B cell (primary cell): ENCODE results near the gene FLG. TPM values are rescaled to one million over a fixed set of nuclear protein-coding genes. Genes with fewer than 3 reads are reported as not detected.

Source experiments
- ATAC-seq: fragments of 200-7000 bp; cut with Tn5 transposase; one replicate; pipeline ENCODE4 v1.10.0; 2021; ENCODE audit warnings: low read depth, mild to moderate bottlenecking, moderate number of reproducible peaks, moderate library complexity
- CTCF ChIA-PET: fragments of 350-600 bp; sonication (Branson Sonifier 250); formaldehyde crosslinking; loops from one replicate; lab custom pipeline; 2021; ENCODE audit warnings: antibody characterized with exemption, inconsistent platforms; lab: Charles Lee
- POLR2A ChIA-PET: fragments of 350-600 bp; sonication (Branson Sonifier 250); formaldehyde crosslinking; loops from one replicate; lab custom pipeline; 2021; ENCODE audit warnings: antibody characterized with exemption; lab: Charles Lee
- DNase-seq: peaks from one replicate; pipeline ENCODE4 v3.0.0; 2013
- H2AFZ ChIP-seq: 2 replicates; pipeline ENCODE4 v1.6.1; 2012; ENCODE audit warnings: mild to moderate bottlenecking, low read depth, low read length; ENCODE audit not compliant: insufficient read depth, poor library complexity, severe bottlenecking
- H3K27ac ChIP-seq, 2 donors: 1 replicate in 1 of 2; 2 replicates in 1 of 2; pipeline ENCODE4 v1.5.1; 2012 to 2013; ENCODE audit warnings: low read length in 2 of 2, mild to moderate bottlenecking in 2 of 2, moderate library complexity in 1 of 2
- H3K27me3 ChIP-seq, 4 experiments: fragments of 200-600 bp in 1 of 4; sonication (generic) in 1 of 4; replicated peaks in 1 of 4; 1 replicate in 2 of 4; 2 replicates in 2 of 4; pipeline versions ENCODE4 v1.6.1 to v1.7.0; 2013 to 2016; ENCODE audit warnings: low read length in 3 of 4, mild to moderate bottlenecking in 2 of 4, mixed read lengths in 1 of 4, moderate library complexity in 1 of 4; ENCODE audit not compliant: insufficient read depth in 4 of 4, control insufficient read depth in 3 of 4; ENCODE audit errors: control extremely low read depth in 1 of 4
- H3K36me3 ChIP-seq, 2 experiments: replicated peaks in 1 of 2; 1 replicate in 1 of 2; 2 replicates in 1 of 2; pipeline versions ENCODE4 v1.6.1 to v1.7.1; 2013; ENCODE audit warnings: low read length in 1 of 2; ENCODE audit not compliant: insufficient read depth in 2 of 2, control insufficient read depth in 1 of 2; ENCODE audit errors: control extremely low read depth in 1 of 2, extremely low read depth in 1 of 2
- H3K4me1 ChIP-seq, 2 donors: fragments of 200-600 bp in 1 of 2; sonication (generic) in 1 of 2; 1 replicate in 1 of 2; 2 replicates in 1 of 2; pipeline versions ENCODE4 v1.5.1 to v1.6.1; 2013 to 2017; ENCODE audit warnings: low read length in 2 of 2; ENCODE audit not compliant: control insufficient read depth in 2 of 2, insufficient read depth in 2 of 2
- H3K4me2 ChIP-seq: replicated peaks from 2 replicates; pipeline ENCODE3; 2012; ENCODE audit warnings: mild to moderate bottlenecking, low read depth, low read length; ENCODE audit not compliant: poor library complexity, severe bottlenecking
- H3K4me3 ChIP-seq, 5 experiments: fragments of 200-600 bp in 1 of 5; sonication (generic) in 1 of 5; 1 replicate in 3 of 5; 2 replicates in 2 of 5; pipeline versions ENCODE4 v1.5.1 to v1.7.0; 2011 to 2016; ENCODE audit warnings: low read length in 4 of 5, mild to moderate bottlenecking in 4 of 5, low read depth in 2 of 5, control low read depth in 1 of 5, moderate library complexity in 1 of 5; ENCODE audit not compliant: insufficient read depth in 1 of 5; ENCODE audit errors: control extremely low read depth in 1 of 5, extremely low read depth in 1 of 5
- H3K79me2 ChIP-seq: fragments of 200-600 bp; sonication (generic); one replicate; pipeline ENCODE4 v1.6.0; 2016; ENCODE audit warnings: low read length; ENCODE audit not compliant: control insufficient read depth, insufficient read depth
- H3K9ac ChIP-seq: fragments of 200-600 bp; sonication (generic); 2 replicates; pipeline ENCODE4 v1.6.1; 2017; ENCODE audit warnings: mild to moderate bottlenecking, low read length, moderate library complexity
- H3K9me3 ChIP-seq, 3 donors: one replicate each; pipeline versions ENCODE4 v1.6.1 to v1.7.1; 2013; ENCODE audit warnings: low read length in 2 of 3; ENCODE audit not compliant: control insufficient read depth in 2 of 3, insufficient read depth in 1 of 3; ENCODE audit errors: control extremely low read depth in 1 of 3
- H4K20me1 ChIP-seq: 2 replicates; pipeline ENCODE4 v1.6.0; 2012; ENCODE audit warnings: mild to moderate bottlenecking, low read length; ENCODE audit not compliant: insufficient read depth, control insufficient read depth, poor library complexity, severe bottlenecking
- H3K27ac Mint-ChIP-seq: one replicate; pipeline ENCODE4 v1.8.0; 2021; ENCODE audit warnings: mixed read lengths
- H3K27me3 Mint-ChIP-seq: one replicate; pipeline ENCODE4 v1.8.0; 2021; ENCODE audit warnings: mixed read lengths
- H3K4me1 Mint-ChIP-seq: one replicate; pipeline ENCODE4 v1.8.0; 2021; ENCODE audit warnings: mixed read lengths
- H3K4me3 Mint-ChIP-seq: one replicate; pipeline ENCODE4 v1.8.0; 2021; ENCODE audit warnings: mixed read lengths
- H3K9me3 Mint-ChIP-seq: one replicate; pipeline ENCODE4 v1.8.0; 2022; ENCODE audit warnings: mixed read lengths; ENCODE audit not compliant: insufficient read depth
- EZH2 ChIP-seq: IDR thresholded peaks from 2 replicates; pipeline ENCODE4 v1.6.1; 2012; ENCODE audit warnings: borderline replicate concordance, low read depth, mild to moderate bottlenecking, moderate library complexity, low read length; ENCODE audit not compliant: insufficient read depth, poor library complexity, severe bottlenecking
- WGBS: methylation state at CpG from one replicate; pipeline ENCODE4 v1.1.5; 2013; ENCODE audit warnings: missing lambda C conversion rate; ENCODE audit not compliant: insufficient coverage; 5-methylcytosine and 5-hydroxymethylcytosine counted together
- intact Hi-C: fragments of 100-400 bp; cut with micrococcal nuclease; formaldehyde crosslinking; loops from one replicate; pipeline ENCODE4 v1.10.0; 2022
- polyA plus RNA-seq: library from polyadenylated mRNA; depleted of rRNA; stranded (reverse); fragments of >200 nt; gene quantifications from 2 replicates; pipeline ENCODE4 v1.2.3, GENCODE V29; 2012
- total RNA-seq, 2 donors: library from RNA; stranded (reverse); fragments of 120-200 nt in 1 of 2; gene quantifications; 1 replicate in 1 of 2; 2 replicates in 1 of 2; pipeline versions ENCODE4 v1.2.3 to v1.2.4, GENCODE V29; 2013 to 2022
- TF ChIP-seq, protein P1 (sequence below): fragments of 200-600 bp; IDR thresholded peaks from one replicate; pipeline ENCODE4 v1.8.0; 2022; ENCODE audit warnings: antibody characterized with exemption, mild to moderate bottlenecking

FLG gene
- total and polyA plus RNA-seq, 2 donors (not counting 1 experiment from before 2014, with no cell fraction given), result not detected

DNA sequence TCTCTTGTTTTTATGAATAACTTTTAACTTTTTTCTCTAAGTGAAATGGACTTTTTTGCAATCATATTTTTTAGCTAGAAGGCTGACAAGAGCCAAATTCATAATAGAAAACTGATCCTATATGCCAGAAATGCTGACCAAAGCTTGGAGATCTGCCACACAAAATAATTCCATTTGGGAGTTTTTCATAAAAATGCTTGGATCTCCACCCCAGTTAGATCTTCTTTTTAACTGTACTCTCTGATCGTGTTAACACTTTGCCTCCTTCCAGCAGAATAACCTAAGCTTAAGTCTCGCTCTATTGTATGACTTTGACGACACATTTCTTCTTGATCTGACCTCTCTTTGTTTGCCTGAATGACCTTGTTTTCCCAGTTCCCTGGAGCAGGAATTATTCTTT is 18.0 kb upstream of the FLG start:
- H3K4me3 Mint-ChIP-seq, result no peak overlapping the region
- no peak for DNase-seq
- H3K4me1 ChIP-seq, result no peaks in the 10 kb centered on the region
- H3K27ac ChIP-seq, result no peak overlapping the region
- no peak overlapping the region for H3K4me2 ChIP-seq
- no peaks in the 10 kb centered on the region for H3K4me1 Mint-ChIP-seq
- intact Hi-C loops, result no loop called here
- ChIA-PET POLR2A (no interaction called here), CTCF (interaction anchor here (0.6 to 1.4 kb wide), 4 partner anchors 12 to 116 kb away, joined by 3 to 6 read pairs (median 4); no protein-coding TSS in a partner anchor)
- no peaks in the 10 kb centered on the region for H3K9me3 Mint-ChIP-seq
- peaks cover 0 to 5% (median 2%) of the 10 kb centered on the region in 4 experiments for H3K27me3 ChIP-seq
- H3K9ac ChIP-seq, result no peak overlapping the region
- no peak for ATAC-seq
- peaks cover 18% of the 10 kb centered on the region for H3K27me3 Mint-ChIP-seq
- no peak overlapping the region for H3K4me3 ChIP-seq
- H3K9me3 ChIP-seq, result no peaks in the 10 kb centered on the region
- WGBS, result 68% methylated on average over 2 of the region's 3 CpGs
- no peaks in the 10 kb centered on the region for H3K36me3 ChIP-seq
- no peaks in the 10 kb centered on the region for H3K79me2 ChIP-seq
- TF ChIP-seq, protein P1, sequence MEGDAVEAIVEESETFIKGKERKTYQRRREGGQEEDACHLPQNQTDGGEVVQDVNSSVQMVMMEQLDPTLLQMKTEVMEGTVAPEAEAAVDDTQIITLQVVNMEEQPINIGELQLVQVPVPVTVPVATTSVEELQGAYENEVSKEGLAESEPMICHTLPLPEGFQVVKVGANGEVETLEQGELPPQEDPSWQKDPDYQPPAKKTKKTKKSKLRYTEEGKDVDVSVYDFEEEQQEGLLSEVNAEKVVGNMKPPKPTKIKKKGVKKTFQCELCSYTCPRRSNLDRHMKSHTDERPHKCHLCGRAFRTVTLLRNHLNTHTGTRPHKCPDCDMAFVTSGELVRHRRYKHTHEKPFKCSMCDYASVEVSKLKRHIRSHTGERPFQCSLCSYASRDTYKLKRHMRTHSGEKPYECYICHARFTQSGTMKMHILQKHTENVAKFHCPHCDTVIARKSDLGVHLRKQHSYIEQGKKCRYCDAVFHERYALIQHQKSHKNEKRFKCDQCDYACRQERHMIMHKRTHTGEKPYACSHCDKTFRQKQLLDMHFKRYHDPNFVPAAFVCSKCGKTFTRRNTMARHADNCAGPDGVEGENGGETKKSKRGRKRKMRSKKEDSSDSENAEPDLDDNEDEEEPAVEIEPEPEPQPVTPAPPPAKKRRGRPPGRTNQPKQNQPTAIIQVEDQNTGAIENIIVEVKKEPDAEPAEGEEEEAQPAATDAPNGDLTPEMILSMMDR, result no peak
- no peak for TF ChIP-seq EZH2
- H3K27ac Mint-ChIP-seq, result no peak overlapping the region
- no peaks in the 10 kb centered on the region for H4K20me1 ChIP-seq
- H2AFZ ChIP-seq, result no peak overlapping the region

DNA sequence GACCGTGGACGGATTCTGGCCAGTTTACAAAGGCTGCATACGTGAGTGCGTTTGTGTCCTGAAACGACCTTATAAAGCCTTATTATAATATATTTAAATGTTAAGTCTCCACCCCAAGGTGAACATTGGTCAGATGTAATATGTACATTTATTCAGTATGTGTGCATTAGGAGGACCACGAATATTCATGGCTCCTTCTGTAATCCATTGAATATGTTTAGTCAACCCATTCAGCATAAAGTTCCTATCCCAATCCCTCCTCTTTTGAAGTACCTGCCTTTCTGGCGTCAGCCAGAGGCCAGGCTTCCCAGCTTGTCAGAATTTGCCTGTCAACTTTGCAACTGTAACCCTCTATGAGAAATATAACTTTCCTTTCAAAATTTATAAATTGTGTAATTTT is 10.4 kb upstream of the FLG start:
- Histone ChIP-seq H4K20me1 (no peaks in the 10 kb centered on the region), H3K4me3 (no peak overlapping the region), H3K9ac (no peak overlapping the region), H3K36me3 (no peaks in the 10 kb centered on the region), H3K27ac (no peak overlapping the region), H3K27me3 (peaks cover 0 to 9% (median 3%) of the 10 kb centered on the region in 4 experiments), H3K4me2 (no peak overlapping the region), H3K4me1 (no peaks in the 10 kb centered on the region), H3K9me3 (no peaks in the 10 kb centered on the region), H2AFZ (no peak overlapping the region), H3K79me2 (no peaks in the 10 kb centered on the region)
- no peak for TF ChIP-seq EZH2
- H3K4me3 Mint-ChIP-seq, result no peak overlapping the region
- CTCF ChIA-PET, result interaction anchor here (1.4 kb wide), 1 partner anchor 123 kb away, joined by 4 read pairs; no protein-coding TSS in a partner anchor
- H3K27ac Mint-ChIP-seq, result no peak overlapping the region
- intact Hi-C loops, result no loop called here
- no peak for DNase-seq
- peaks cover 16% of the 10 kb centered on the region for H3K27me3 Mint-ChIP-seq
- no peaks in the 10 kb centered on the region for H3K4me1 Mint-ChIP-seq
- POLR2A ChIA-PET, result no interaction called here
- ATAC-seq, result no peak
- 90% methylated on average over 2 of the region's 7 CpGs for WGBS
- H3K9me3 Mint-ChIP-seq, result no peaks in the 10 kb centered on the region
